HCT116 (cell line): ENCODE data around the gene SMIM5. TPM values are rescaled to one million over a fixed set of nuclear protein-coding genes. Genes with fewer than 3 reads are reported as not detected.
"Not testable (repeated sequence)": the region's sequence is repeated elsewhere in the genome, so short reads cannot be mapped to it uniquely, and the experiment has no call there.

Experiments
- ATAC-seq: fragments of 200-7000 bp; cut with Tn5 transposase; 2 replicates; pipeline ENCODE4 v1.9.1; 2020; ENCODE audit warnings: mild to moderate bottlenecking, moderate library complexity
- BruUV-seq: library from RNA; stranded (reverse); fragments of 400-500 nt; replicated peaks from 2 replicates; lab custom pipeline; 2021; lab: Mats Ljungman, UMichigan
- CTCF ChIA-PET: fragments of 300-600 bp; sonication (Branson Sonifier 250); formaldehyde crosslinking; loops from one replicate; lab custom pipeline; 2021; ENCODE audit warnings: antibody characterized with exemption; lab: Charles Lee
- POLR2A ChIA-PET: fragments of 300-600, 350-600 bp; sonication (Branson Sonifier 250); formaldehyde crosslinking; loops from one replicate; lab custom pipeline; 2021; ENCODE audit warnings: antibody characterized with exemption; lab: Charles Lee
- RAD21 ChIA-PET, 2 experiments: fragments of 300-600 bp; sonication (Branson Sonifier 250); formaldehyde crosslinking; loops; one replicate each; lab custom pipeline; 2023; ENCODE audit warnings: low total read pairs in 2 of 2; ENCODE audit not compliant: uncharacterized antibody in 2 of 2, unreplicated experiment in 2 of 2, low non-redundant PET in 1 of 2; lab: Charles Lee
- DNase-seq: peaks from one replicate; pipeline ENCODE4 v3.0.0-alpha.2; 2010; ENCODE audit warnings: low read depth, low spot score
- H2AFZ ChIP-seq: fragments of 200-600 bp; shearing (Covaris generic), sonication (generic); 2 replicates; pipeline ENCODE4 v1.6.1; 2017; ENCODE audit warnings: low read depth, mixed run types, mixed read lengths, antibody characterized with exemption, low read length; ENCODE audit not compliant: poor library complexity, severe bottlenecking
- H3K27ac ChIP-seq: 2 replicates; pipeline ENCODE4 v1.5.1; 2012; ENCODE audit warnings: low read depth, low read length
- H3K27me3 ChIP-seq: fragments of 200-600 bp; sonication (generic); 2 replicates; pipeline ENCODE4 v1.6.1; 2016; ENCODE audit warnings: mixed run types, low read length, mixed read lengths; ENCODE audit not compliant: insufficient read depth
- H3K36me3 ChIP-seq, 2 experiments: fragments of 200-500 bp in 1 of 2; fragments of 200-600 bp in 1 of 2; sonication (Bioruptor generic) in 1 of 2; sonication (generic) in 1 of 2; 2 replicates each; pipeline versions ENCODE4 v1.5.1 to v1.6.1; 2014 to 2016; ENCODE audit warnings: low read length in 2 of 2, inconsistent platforms in 1 of 2, mixed read lengths in 1 of 2, mixed run types in 1 of 2; ENCODE audit not compliant: insufficient read depth in 2 of 2, control insufficient read depth in 1 of 2
- H3K4me1 ChIP-seq, 2 experiments: fragments of 200-600 bp in 1 of 2; sonication (generic) in 1 of 2; 2 replicates each; pipeline versions ENCODE4 v1.5.1 to v1.6.1; 2012 to 2017; ENCODE audit warnings: low read length in 2 of 2, inconsistent platforms in 1 of 2, mild to moderate bottlenecking in 1 of 2, mixed read lengths in 1 of 2, mixed run types in 1 of 2, moderate library complexity in 1 of 2; ENCODE audit not compliant: insufficient read depth in 2 of 2, control insufficient read depth in 1 of 2
- H3K4me2 ChIP-seq: fragments of 200-600 bp; sonication (generic); 2 replicates; pipeline ENCODE4 v1.6.1; 2017; ENCODE audit warnings: mixed run types, low read length, mixed read lengths
- H3K4me3 ChIP-seq, 2 experiments: fragments of 200-600 bp in 1 of 2; sonication (generic) in 1 of 2; replicated peaks in 1 of 2; 2 replicates each; pipeline ENCODE4 v1.5.1; 2011 to 2016; ENCODE audit warnings: low read length in 2 of 2, control low read depth in 1 of 2, low read depth in 1 of 2, mild to moderate bottlenecking in 1 of 2, mixed read lengths in 1 of 2, mixed run types in 1 of 2
- H3K79me2 ChIP-seq: fragments of 200-600 bp; sonication (generic); 2 replicates; pipeline ENCODE4 v1.6.1; 2017; ENCODE audit warnings: mild to moderate bottlenecking, mixed run types, low read length, moderate library complexity, mixed read lengths; ENCODE audit not compliant: insufficient read depth
- H3K9ac ChIP-seq: fragments of 200-600 bp; sonication (generic); 2 replicates; pipeline ENCODE4 v1.6.1; 2016; ENCODE audit warnings: low read length, mixed read lengths
- H3K9me2 ChIP-seq: fragments of 200-600 bp; sonication (generic), shearing (Covaris generic); 2 replicates; pipeline ENCODE4 v1.6.1; 2017; ENCODE audit warnings: mixed run types, mild to moderate bottlenecking, moderate library complexity; ENCODE audit not compliant: insufficient read depth
- H3K9me3 ChIP-seq, 2 experiments: fragments of 200-500 bp in 1 of 2; fragments of 200-600 bp in 1 of 2; sonication (Bioruptor generic) in 1 of 2; sonication (generic) in 1 of 2; 2 replicates each; pipeline ENCODE4 v1.6.1; 2014 to 2017; ENCODE audit warnings: low read length in 2 of 2, mixed read lengths in 2 of 2, inconsistent platforms in 1 of 2, low read depth in 1 of 2, mild to moderate bottlenecking in 1 of 2, mixed run types in 1 of 2, moderate library complexity in 1 of 2; ENCODE audit not compliant: control insufficient read depth in 1 of 2, insufficient read depth in 1 of 2
- H4K20me1 ChIP-seq: fragments of 200-600 bp; sonication (generic), shearing (Covaris generic); 2 replicates; pipeline ENCODE4 v1.6.1; 2017; ENCODE audit warnings: mixed run types, mild to moderate bottlenecking, moderate library complexity; ENCODE audit not compliant: insufficient read depth
- RAD21 ChIP-seq: IDR thresholded peaks from 2 replicates; pipeline ENCODE4 v1.6.1; 2012; ENCODE audit warnings: low read depth, mild to moderate bottlenecking
- SRF ChIP-seq: IDR thresholded peaks from 2 replicates; pipeline ENCODE4 v1.6.1; 2012; ENCODE audit warnings: low read depth
- intact Hi-C: fragments of 100-400 bp; cut with micrococcal nuclease; formaldehyde crosslinking; loops from 2 replicates; pipeline ENCODE4 v1.10.0; 2022
- total RNA-seq: library from RNA; stranded (reverse); gene quantifications from one replicate; pipeline ENCODE4 v1.2.1, GENCODE V29; 2021; ENCODE audit not compliant: unreplicated experiment
- TF ChIP-seq, protein P1 (sequence below): IDR thresholded peaks from 2 replicates; pipeline ENCODE4 v1.6.1; 2012

The SMIM5 gene
- total RNA-seq, 1 experiment from 2014 or later: 0.12 TPM

DNA sequence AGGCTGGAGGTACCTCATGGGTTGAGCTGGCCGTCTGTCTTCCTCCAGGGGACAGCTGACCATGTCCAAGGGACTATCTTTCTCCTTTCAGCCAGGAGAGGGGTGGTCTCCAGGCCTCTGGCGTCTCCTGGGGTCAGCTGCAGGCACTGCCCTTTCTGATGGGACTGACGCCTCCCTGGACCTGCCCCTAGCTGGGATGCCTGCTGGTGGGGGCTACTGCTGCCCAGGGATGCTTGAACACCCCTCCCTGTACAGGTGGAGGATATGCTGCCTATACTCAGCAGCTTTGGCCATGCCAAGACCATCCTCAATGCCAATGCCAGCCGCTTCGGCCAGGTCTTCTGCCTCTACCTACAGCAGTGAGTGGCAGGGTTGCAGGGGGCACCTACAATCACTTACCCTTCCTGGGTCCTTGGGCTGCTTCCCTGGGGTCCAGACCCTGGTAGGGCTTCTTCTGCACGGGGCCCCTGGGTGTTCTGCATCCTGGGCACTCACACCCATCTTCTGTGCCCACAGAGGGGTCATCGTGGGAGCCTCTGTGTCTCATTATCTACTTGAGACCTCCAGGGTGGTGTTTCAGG lies 41.4 kb upstream of the SMIM5 start:
- H3K9me3 ChIP-seq: no peaks in the 10 kb centered on the region
- no peak overlapping the region for H2AFZ ChIP-seq
- ChIA-PET RAD21 (no interaction called here), CTCF (interaction anchor here (4.3 kb wide), 1 partner anchor 10 kb away, joined by 45 read pairs; no protein-coding TSS in a partner anchor)
- no peak overlapping the region for H3K9ac ChIP-seq
- ATAC-seq: no peak
- DNase-seq: no peak
- no peak overlapping the region; the same call in 1 of the 2 replicates for H3K27ac ChIP-seq
- no TSS peak for BruUV-seq
- intact Hi-C loops: no loop called here
- H3K36me3 ChIP-seq: no peaks in the 10 kb centered on the region
- H4K20me1 ChIP-seq: no peaks in the 10 kb centered on the region
- H3K4me1 ChIP-seq: peaks cover 10 to 33% of the 10 kb centered on the region in 2 experiments; a peak in 3 of 4 replicates
- TF ChIP-seq SRF (no peak), RAD21 (peak; percentile 24; the same call in 1 of the 2 replicates)
- TF ChIP-seq, all 23 proteins: peak for 1
- no peaks in the 10 kb centered on the region for H3K9me2 ChIP-seq
- no peak overlapping the region for H3K4me2 ChIP-seq
- POLR2A ChIA-PET: no interaction called here
- no peaks in the 10 kb centered on the region for H3K27me3 ChIP-seq
- H3K4me3 ChIP-seq: no peak overlapping the region
- H3K79me2 ChIP-seq: no peaks in the 10 kb centered on the region

GRCh38 chr17:75592348-75593020 lies 40.8 kb upstream of the SMIM5 start:
- no peak overlapping the region for H3K4me3 ChIP-seq
- BruUV-seq: no TSS peak
- CTCF ChIA-PET: interaction anchor here (4.3 kb wide), 1 partner anchor 9 kb away, joined by 45 read pairs; no protein-coding TSS in a partner anchor
- RAD21 ChIA-PET: no interaction called here
- ATAC-seq (no peak), DNase-seq (no peak)
- no peaks in the 10 kb centered on the region for H4K20me1 ChIP-seq
- no peaks in the 10 kb centered on the region for H3K36me3 ChIP-seq
- POLR2A ChIA-PET: no interaction called here
- peaks cover 10 to 33% of the 10 kb centered on the region in 2 experiments; a peak in 3 of 4 replicates for H3K4me1 ChIP-seq
- no peaks in the 10 kb centered on the region for H3K9me2 ChIP-seq
- H3K79me2 ChIP-seq: no peaks in the 10 kb centered on the region
- TF ChIP-seq, protein P1, sequence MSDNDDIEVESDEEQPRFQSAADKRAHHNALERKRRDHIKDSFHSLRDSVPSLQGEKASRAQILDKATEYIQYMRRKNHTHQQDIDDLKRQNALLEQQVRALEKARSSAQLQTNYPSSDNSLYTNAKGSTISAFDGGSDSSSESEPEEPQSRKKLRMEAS: no peak
- no peak overlapping the region for H2AFZ ChIP-seq
- no peaks in the 10 kb centered on the region for H3K9me3 ChIP-seq
- H3K27ac ChIP-seq: no peak overlapping the region; the same call in 1 of the 2 replicates
- intact Hi-C loops: no loop called here
- no peak overlapping the region for H3K9ac ChIP-seq
- H3K27me3 ChIP-seq: no peaks in the 10 kb centered on the region
- H3K4me2 ChIP-seq: no peak overlapping the region

DNA sequence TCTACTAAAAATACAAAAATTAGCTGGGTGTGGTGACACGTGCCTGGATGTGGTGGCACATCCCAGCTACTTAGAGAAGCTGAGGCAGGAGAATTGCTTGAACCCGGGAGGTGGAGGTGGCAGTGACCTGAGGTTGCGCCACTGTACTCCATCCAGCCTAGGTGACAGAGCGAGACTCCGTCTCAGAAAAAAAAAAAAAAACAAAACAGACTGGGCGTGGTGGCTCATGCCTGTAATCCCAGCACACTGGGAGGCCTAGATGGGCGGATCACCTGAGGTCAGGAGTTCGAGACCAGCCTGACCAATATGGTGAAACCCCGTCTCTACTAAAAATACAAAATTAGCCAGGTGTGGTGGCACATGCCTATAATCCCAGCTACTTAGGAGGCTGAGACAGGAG lies 39.8 kb upstream of the SMIM5 start:
- H2AFZ ChIP-seq, DNase-seq, H3K27ac ChIP-seq, H3K36me3 ChIP-seq, H3K79me2 ChIP-seq, ATAC-seq, H3K27me3 ChIP-seq, H3K9me3 ChIP-seq, intact Hi-C loops, H3K4me3 ChIP-seq, H4K20me1 ChIP-seq, BruUV-seq, H3K9ac ChIP-seq, H3K9me2 ChIP-seq, POLR2A ChIA-PET: not testable (repeated sequence)
- CTCF ChIA-PET: interaction anchor here (1.4 to 4.3 kb wide), 2 partner anchors 8 to 39 kb away, joined by 3 to 45 read pairs; no protein-coding TSS in a partner anchor
- Histone ChIP-seq H3K4me2 (peak overlapping the region; percentile 10; the same call in 1 of the 2 replicates), H3K4me1 (peaks cover 10 to 32% of the 10 kb centered on the region in 2 experiments; a peak in 3 of 4 replicates)
- RAD21 ChIA-PET: interaction anchor here in 1 of 2 experiments (0.7 kb wide), 1 partner anchor 39 kb away, joined by 3 read pairs; no protein-coding TSS in a partner anchor
